ENCODE data around the gene CBFA2T3.

- TF ChIP-seq, protein P1, sequence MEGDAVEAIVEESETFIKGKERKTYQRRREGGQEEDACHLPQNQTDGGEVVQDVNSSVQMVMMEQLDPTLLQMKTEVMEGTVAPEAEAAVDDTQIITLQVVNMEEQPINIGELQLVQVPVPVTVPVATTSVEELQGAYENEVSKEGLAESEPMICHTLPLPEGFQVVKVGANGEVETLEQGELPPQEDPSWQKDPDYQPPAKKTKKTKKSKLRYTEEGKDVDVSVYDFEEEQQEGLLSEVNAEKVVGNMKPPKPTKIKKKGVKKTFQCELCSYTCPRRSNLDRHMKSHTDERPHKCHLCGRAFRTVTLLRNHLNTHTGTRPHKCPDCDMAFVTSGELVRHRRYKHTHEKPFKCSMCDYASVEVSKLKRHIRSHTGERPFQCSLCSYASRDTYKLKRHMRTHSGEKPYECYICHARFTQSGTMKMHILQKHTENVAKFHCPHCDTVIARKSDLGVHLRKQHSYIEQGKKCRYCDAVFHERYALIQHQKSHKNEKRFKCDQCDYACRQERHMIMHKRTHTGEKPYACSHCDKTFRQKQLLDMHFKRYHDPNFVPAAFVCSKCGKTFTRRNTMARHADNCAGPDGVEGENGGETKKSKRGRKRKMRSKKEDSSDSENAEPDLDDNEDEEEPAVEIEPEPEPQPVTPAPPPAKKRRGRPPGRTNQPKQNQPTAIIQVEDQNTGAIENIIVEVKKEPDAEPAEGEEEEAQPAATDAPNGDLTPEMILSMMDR (conservative IDR thresholded peaks at IDR 0.05; ENCODE audit: low read length): no peak
- no peak for TF ChIP-seq EZH2phosphoT487 (IDR thresholded peaks at IDR 0.05; ENCODE audit: borderline replicate concordance)
Measured at GRCh38 chr16:88973415-88974050, 3.5 kb downstream of the CBFA2T3 start.

All from Loucy (cell line).